H9 (cell line): Measurements from ENCODE around the gene NPNT. TPM values are rescaled to one million over a fixed set of nuclear protein-coding genes. Genes with fewer than 3 reads are reported as not detected.

Source experiments
- DNase-seq: peaks from one replicate; pipeline ENCODE4 v3.0.0-alpha.2; 2017
- H2AFZ ChIP-seq: one replicate; pipeline ENCODE4 v1.6.1; 2013; ENCODE audit warnings: mild to moderate bottlenecking, low read length, control low read depth, moderate library complexity
- H2AK5ac ChIP-seq: 2 replicates; pipeline ENCODE4 v1.6.1; 2013; ENCODE audit warnings: low read length, control low read depth, mixed read lengths; ENCODE audit not compliant: insufficient read length
- H2BK120ac ChIP-seq: one replicate; pipeline ENCODE4 v1.6.1; 2013; ENCODE audit warnings: low read depth, mild to moderate bottlenecking, low read length, control low read depth, inconsistent platforms; ENCODE audit not compliant: poor library complexity, severe bottlenecking
- H2BK12ac ChIP-seq: 2 replicates; pipeline ENCODE4 v1.6.1; 2013; ENCODE audit warnings: low read length, control low read depth, mixed read lengths, low read depth; ENCODE audit not compliant: insufficient read length
- H2BK15ac ChIP-seq: 2 replicates; pipeline ENCODE4 v1.6.1; 2013; ENCODE audit warnings: low read depth, low read length, control low read depth
- H2BK20ac ChIP-seq: one replicate; pipeline ENCODE4 v1.6.1; 2013; ENCODE audit warnings: low read depth, mild to moderate bottlenecking, low read length, control low read depth, inconsistent platforms; ENCODE audit not compliant: poor library complexity, severe bottlenecking
- H2BK5ac ChIP-seq: 2 replicates; pipeline ENCODE4 v1.6.1; 2013; ENCODE audit warnings: low read length, control low read depth, mixed read lengths; ENCODE audit not compliant: insufficient read length
- H3K14ac ChIP-seq: 2 replicates; pipeline ENCODE4 v1.6.1; 2013; ENCODE audit warnings: low read length, control low read depth; ENCODE audit not compliant: insufficient read depth
- H3K18ac ChIP-seq: 2 replicates; pipeline ENCODE4 v1.6.1; 2013; ENCODE audit warnings: low read depth, mild to moderate bottlenecking, mixed read lengths, low read length, control low read depth; ENCODE audit not compliant: insufficient read length
- H3K23ac ChIP-seq: 2 replicates; pipeline ENCODE4 v1.6.1; 2013; ENCODE audit warnings: low read length, control low read depth, mixed read lengths, low read depth; ENCODE audit not compliant: insufficient read length
- H3K23me2 ChIP-seq: 2 replicates; pipeline ENCODE4 v1.6.1; 2013; ENCODE audit warnings: low read depth, mild to moderate bottlenecking, mixed read lengths, low read length, control low read depth; ENCODE audit not compliant: insufficient read length, poor library complexity, severe bottlenecking
- H3K27ac ChIP-seq: 2 replicates; pipeline ENCODE4 v1.5.1; 2013; ENCODE audit warnings: low read length, control low read depth, mixed read lengths, low read depth; ENCODE audit not compliant: insufficient read length
- H3K27me3 ChIP-seq: 2 replicates; pipeline ENCODE4 v1.6.1; 2013; ENCODE audit warnings: low read length, control low read depth, inconsistent platforms; ENCODE audit not compliant: insufficient read depth
- H3K4ac ChIP-seq: 2 replicates; pipeline ENCODE4 v1.6.1; 2013; ENCODE audit warnings: low read depth, mild to moderate bottlenecking, control low read depth, inconsistent platforms, low read length, moderate library complexity
- H3K4me1 ChIP-seq: 2 replicates; pipeline ENCODE4 v1.6.1; 2013; ENCODE audit warnings: low read length, control low read depth, inconsistent platforms; ENCODE audit not compliant: insufficient read depth
- H3K4me2 ChIP-seq: 2 replicates; pipeline ENCODE4 v1.6.1; 2013; ENCODE audit warnings: low read length, control low read depth, mixed read lengths; ENCODE audit not compliant: insufficient read length, insufficient read depth
- H3K56ac ChIP-seq: 2 replicates; pipeline ENCODE4 v1.6.1; 2013; ENCODE audit warnings: low read depth, mild to moderate bottlenecking, mixed read lengths, low read length, control low read depth; ENCODE audit not compliant: insufficient read length
- H3K79me1 ChIP-seq: 2 replicates; pipeline ENCODE4 v1.6.1; 2013; ENCODE audit warnings: low read depth, mild to moderate bottlenecking, moderate library complexity, low read length, control low read depth, inconsistent platforms; ENCODE audit not compliant: insufficient read depth, poor library complexity, severe bottlenecking
- H3K79me2 ChIP-seq: 2 replicates; pipeline ENCODE4 v1.6.1; 2013; ENCODE audit warnings: low read length, control low read depth, inconsistent platforms; ENCODE audit not compliant: insufficient read depth
- H3K9ac ChIP-seq: 2 replicates; pipeline ENCODE4 v1.6.1; 2013; ENCODE audit warnings: low read length, control low read depth, mixed read lengths; ENCODE audit not compliant: insufficient read length; ENCODE audit errors: extremely low read depth
- H3K9me3 ChIP-seq: one replicate; pipeline ENCODE4 v1.6.1; 2013; ENCODE audit warnings: low read depth, low read length, inconsistent platforms; ENCODE audit not compliant: control insufficient read depth
- H3T11ph ChIP-seq: one replicate; pipeline ENCODE4 v1.6.1; 2013; ENCODE audit warnings: mild to moderate bottlenecking, low read length, control low read depth, inconsistent platforms
- H4K20me1 ChIP-seq: one replicate; pipeline ENCODE4 v1.6.1; 2013; ENCODE audit not compliant: control insufficient read depth, insufficient read length, insufficient read depth
- H4K5ac ChIP-seq: 2 replicates; pipeline ENCODE4 v1.6.1; 2013; ENCODE audit warnings: low read depth, mild to moderate bottlenecking, mixed read lengths, low read length, control low read depth; ENCODE audit not compliant: insufficient read length
- H4K8ac ChIP-seq: replicated peaks from 2 replicates; pipeline ENCODE4 v1.6.1; 2013; ENCODE audit warnings: low read length, control low read depth, mixed read lengths, low read depth; ENCODE audit not compliant: insufficient read length
- H4K91ac ChIP-seq: 2 replicates; pipeline ENCODE4 v1.6.1; 2013; ENCODE audit warnings: low read depth, mild to moderate bottlenecking, moderate library complexity, mixed read lengths, low read length, control low read depth; ENCODE audit not compliant: insufficient read length
- H3K27ac Mint-ChIP-seq, 3 experiments: 2 replicates in 2 of 3; 3 replicates in 1 of 3; pipeline ENCODE4 v1.8.0; 2020 to 2021; ENCODE audit warnings: mixed read lengths in 3 of 3, mild to moderate bottlenecking in 1 of 3, moderate library complexity in 1 of 3
- H3K27me3 Mint-ChIP-seq: 2 replicates; pipeline ENCODE4 v1.8.0; 2021; ENCODE audit warnings: low read depth, mild to moderate bottlenecking, moderate library complexity, mixed read lengths
- H3K36me3 Mint-ChIP-seq, 3 experiments: 2 replicates in 2 of 3; 3 replicates in 1 of 3; pipeline ENCODE4 v1.8.0; 2020 to 2021; ENCODE audit warnings: low read depth in 3 of 3, mixed read lengths in 3 of 3; ENCODE audit not compliant: insufficient read depth in 1 of 3
- H3K4me1 Mint-ChIP-seq, 2 experiments: 2 replicates each; pipeline ENCODE4 v1.8.0; 2020; ENCODE audit warnings: mixed read lengths in 2 of 2
- H3K4me3 Mint-ChIP-seq, 2 experiments: 2 replicates in 1 of 2; 3 replicates in 1 of 2; pipeline ENCODE4 v1.8.0; 2020 to 2021; ENCODE audit warnings: mild to moderate bottlenecking in 2 of 2, mixed read lengths in 2 of 2, moderate library complexity in 1 of 2
- H3K9me3 Mint-ChIP-seq, 2 experiments: 2 replicates in 1 of 2; 3 replicates in 1 of 2; pipeline ENCODE4 v1.8.0; 2020; ENCODE audit warnings: mild to moderate bottlenecking in 2 of 2, mixed read lengths in 2 of 2, moderate library complexity in 1 of 2
- WGBS: extraction: QIAGEN DNeasy Blood & Tissue Kit; methylation state at CpG from one replicate; pipeline ENCODE4 v1.1.7; 2013; ENCODE audit warnings: missing lambda C conversion rate, low lambda C conversion rate, mixed read lengths; ENCODE audit not compliant: insufficient read length; ENCODE audit errors: extremely low coverage; 5-methylcytosine and 5-hydroxymethylcytosine counted together
- total RNA-seq: library from RNA; stranded (reverse); gene quantifications from 2 replicates; pipeline ENCODE4 v1.2.1, GENCODE V29; 2021
- TF ChIP-seq, protein P1 (sequence below): fragments of 200-600 bp; sonication (generic); conservative IDR thresholded peaks from 3 replicates; pipeline ENCODE4 v1.8.0; 2021; ENCODE audit warnings: antibody characterized with exemption, mild to moderate bottlenecking

The NPNT gene
- total RNA-seq, 1 experiment from 2014 or later: 0.37 TPM

DNA sequence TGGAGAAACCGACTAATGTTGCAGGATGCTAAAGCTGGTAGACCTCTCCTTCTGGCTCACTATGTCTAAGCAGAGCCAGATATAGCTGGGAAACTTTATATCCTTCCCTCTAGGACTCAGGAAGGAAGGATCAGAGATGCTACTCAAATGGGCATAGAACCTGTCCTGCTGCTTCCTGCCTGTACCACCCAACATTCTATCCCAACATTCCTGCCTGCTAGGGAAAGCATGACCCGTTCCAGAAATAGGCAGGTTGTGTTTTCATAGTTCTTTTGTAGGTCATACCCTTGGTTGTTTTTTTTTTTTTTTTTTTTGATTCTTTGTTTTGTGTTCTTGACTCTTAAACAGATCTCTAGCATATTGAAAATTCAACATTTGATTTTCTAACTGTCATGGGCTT lies 5.3 kb downstream of the NPNT start:
- Histone ChIP-seq H3K79me1 (no peaks in the 10 kb centered on the region), H3K4me1 (no peaks in the 10 kb centered on the region), H4K91ac (no peak overlapping the region), H3K18ac (no peak overlapping the region), H4K5ac (no peak overlapping the region), H3K9me3 (no peaks in the 10 kb centered on the region), H3K4ac (no peak overlapping the region), H2AK5ac (no peak overlapping the region), H3T11ph (no peak overlapping the region), H2BK5ac (no peak overlapping the region), H3K4me2 (no peak overlapping the region), H3K14ac (no peak overlapping the region), H2AFZ (no peak overlapping the region), H3K9ac (no peak overlapping the region), H2BK15ac (no peak overlapping the region), H2BK120ac (no peak overlapping the region), H3K23me2 (peaks cover 11% of the 10 kb centered on the region), H3K27ac (no peak overlapping the region), H3K27me3 (peaks cover 13% of the 10 kb centered on the region; the same call in 1 of the 2 replicates), H3K79me2 (no peaks in the 10 kb centered on the region), H2BK20ac (no peak overlapping the region), H4K20me1 (no peaks in the 10 kb centered on the region), H3K23ac (no peak overlapping the region), H2BK12ac (no peak overlapping the region), H3K56ac (no peak overlapping the region), H4K8ac (no peak overlapping the region)
- DNase-seq: no peak
- Mint-ChIP-seq H3K4me1 (peaks cover 13 to 17% of the 10 kb centered on the region in 2 experiments), H3K4me3 (no peak overlapping the region), H3K36me3 (no peaks in the 10 kb centered on the region), H3K27me3 (peaks cover 56% of the 10 kb centered on the region), H3K9me3 (no peaks in the 10 kb centered on the region; a peak in 1 of 5 replicates), H3K27ac (no peak overlapping the region)
- TF ChIP-seq, protein P1, sequence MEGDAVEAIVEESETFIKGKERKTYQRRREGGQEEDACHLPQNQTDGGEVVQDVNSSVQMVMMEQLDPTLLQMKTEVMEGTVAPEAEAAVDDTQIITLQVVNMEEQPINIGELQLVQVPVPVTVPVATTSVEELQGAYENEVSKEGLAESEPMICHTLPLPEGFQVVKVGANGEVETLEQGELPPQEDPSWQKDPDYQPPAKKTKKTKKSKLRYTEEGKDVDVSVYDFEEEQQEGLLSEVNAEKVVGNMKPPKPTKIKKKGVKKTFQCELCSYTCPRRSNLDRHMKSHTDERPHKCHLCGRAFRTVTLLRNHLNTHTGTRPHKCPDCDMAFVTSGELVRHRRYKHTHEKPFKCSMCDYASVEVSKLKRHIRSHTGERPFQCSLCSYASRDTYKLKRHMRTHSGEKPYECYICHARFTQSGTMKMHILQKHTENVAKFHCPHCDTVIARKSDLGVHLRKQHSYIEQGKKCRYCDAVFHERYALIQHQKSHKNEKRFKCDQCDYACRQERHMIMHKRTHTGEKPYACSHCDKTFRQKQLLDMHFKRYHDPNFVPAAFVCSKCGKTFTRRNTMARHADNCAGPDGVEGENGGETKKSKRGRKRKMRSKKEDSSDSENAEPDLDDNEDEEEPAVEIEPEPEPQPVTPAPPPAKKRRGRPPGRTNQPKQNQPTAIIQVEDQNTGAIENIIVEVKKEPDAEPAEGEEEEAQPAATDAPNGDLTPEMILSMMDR: no peak
- no CpG with 5 or more reads among the region's 2 CpGs for WGBS
